Mesenchymal stem cell (in vitro differentiated cells and primary cell): Measurements from ENCODE around the gene ATP9A.

Experiments used
- DNase-seq: peaks from one replicate; pipeline ENCODE4 v3.0.0-alpha.2; 2013
- H2AFZ ChIP-seq: one replicate; pipeline ENCODE4 v1.6.1; 2013; ENCODE audit warnings: low read depth, mild to moderate bottlenecking, control low read depth, inconsistent platforms, low read length, moderate library complexity
- H2AK5ac ChIP-seq: 2 replicates; pipeline ENCODE4 v1.6.1; 2013; ENCODE audit warnings: low read length, moderate library complexity, mild to moderate bottlenecking, inconsistent platforms; ENCODE audit not compliant: severe bottlenecking
- H2BK120ac ChIP-seq: one replicate; pipeline ENCODE4 v1.6.1; 2013; ENCODE audit warnings: low read depth, mild to moderate bottlenecking, inconsistent platforms, low read length, moderate library complexity
- H2BK12ac ChIP-seq, 2 experiments: one replicate each; pipeline ENCODE4 v1.6.1; 2013; ENCODE audit warnings: inconsistent platforms in 2 of 2, low read length in 2 of 2, mild to moderate bottlenecking in 2 of 2, moderate library complexity in 2 of 2, control low read depth in 1 of 2
- H2BK15ac ChIP-seq: one replicate; pipeline ENCODE4 v1.6.1; 2013; ENCODE audit warnings: mild to moderate bottlenecking, low read depth, inconsistent platforms; ENCODE audit not compliant: poor library complexity, severe bottlenecking
- H2BK5ac ChIP-seq: 2 replicates; pipeline ENCODE4 v1.6.1; 2013; ENCODE audit warnings: low read depth, mild to moderate bottlenecking, low read length, control low read depth, inconsistent platforms; ENCODE audit not compliant: poor library complexity, severe bottlenecking
- H3K14ac ChIP-seq, 2 experiments: one replicate each; pipeline ENCODE4 v1.6.1; 2013; ENCODE audit warnings: inconsistent platforms in 2 of 2, low read length in 2 of 2, control low read depth in 1 of 2, mild to moderate bottlenecking in 1 of 2, moderate library complexity in 1 of 2
- H3K18ac ChIP-seq, 2 experiments: one replicate each; pipeline ENCODE4 v1.6.1; 2013; ENCODE audit warnings: inconsistent platforms in 2 of 2, low read length in 2 of 2, control low read depth in 1 of 2, low read depth in 1 of 2, mild to moderate bottlenecking in 1 of 2
- H3K23ac ChIP-seq, 2 experiments: one replicate each; pipeline ENCODE4 v1.6.1; 2013; ENCODE audit warnings: inconsistent platforms in 2 of 2, low read length in 2 of 2, mild to moderate bottlenecking in 2 of 2, moderate library complexity in 2 of 2, control low read depth in 1 of 2
- H3K27ac ChIP-seq: 2 replicates; pipeline ENCODE4 v1.5.1; 2013; ENCODE audit warnings: mild to moderate bottlenecking, moderate library complexity, low read length, control low read depth, inconsistent platforms; ENCODE audit not compliant: poor library complexity, severe bottlenecking
- H3K27me3 ChIP-seq, 2 experiments: 2 replicates each; pipeline versions ENCODE4 v1.6.1 to v1.7.0; 2013; ENCODE audit warnings: low read length in 2 of 2, mild to moderate bottlenecking in 2 of 2, moderate library complexity in 2 of 2, control low read depth in 1 of 2, inconsistent platforms in 1 of 2; ENCODE audit not compliant: control insufficient read depth in 1 of 2, insufficient read depth in 1 of 2
- H3K36me3 ChIP-seq, 2 experiments: 2 replicates each; pipeline versions ENCODE4 v1.6.1 to v1.7.0; 2013; ENCODE audit warnings: low read length in 2 of 2, control low read depth in 1 of 2, inconsistent platforms in 1 of 2, low read depth in 1 of 2, mild to moderate bottlenecking in 1 of 2; ENCODE audit not compliant: insufficient read depth in 2 of 2, control insufficient read depth in 1 of 2
- H3K4ac ChIP-seq, 2 experiments: one replicate each; pipeline ENCODE4 v1.6.1; 2013; ENCODE audit warnings: inconsistent platforms in 2 of 2, low read length in 2 of 2, mild to moderate bottlenecking in 2 of 2, moderate library complexity in 2 of 2, control low read depth in 1 of 2, low read depth in 1 of 2
- H3K4me1 ChIP-seq: 2 replicates; pipeline ENCODE4 v1.6.1; 2013; ENCODE audit warnings: low read depth, low read length, control low read depth; ENCODE audit not compliant: control insufficient read depth, insufficient read depth
- H3K4me2 ChIP-seq: 2 replicates; pipeline ENCODE4 v1.6.1; 2013; ENCODE audit warnings: low read length, mild to moderate bottlenecking, inconsistent platforms; ENCODE audit not compliant: poor library complexity, severe bottlenecking
- H3K4me3 ChIP-seq, 2 experiments: 2 replicates each; pipeline versions ENCODE4 v1.5.1 to v1.7.0; 2013; ENCODE audit warnings: low read length in 2 of 2, mild to moderate bottlenecking in 2 of 2, control low read depth in 1 of 2, low read depth in 1 of 2; ENCODE audit not compliant: insufficient read depth in 1 of 2
- H3K79me1 ChIP-seq: replicated peaks from 2 replicates; pipeline ENCODE4 v1.6.1; 2013; ENCODE audit warnings: mild to moderate bottlenecking, control low read depth, low read length, inconsistent platforms; ENCODE audit not compliant: poor library complexity, severe bottlenecking
- H3K9ac ChIP-seq: 2 replicates; pipeline ENCODE4 v1.7.0; 2013; ENCODE audit warnings: mild to moderate bottlenecking, low read length, moderate library complexity
- H3K9me3 ChIP-seq: 2 replicates; pipeline ENCODE4 v1.7.0; 2013; ENCODE audit warnings: mild to moderate bottlenecking, low read length; ENCODE audit not compliant: control insufficient read depth
- H4K8ac ChIP-seq: one replicate; pipeline ENCODE4 v1.6.1; 2013; ENCODE audit warnings: inconsistent platforms, mild to moderate bottlenecking, low read length, moderate library complexity
- H4K91ac ChIP-seq: one replicate; pipeline ENCODE4 v1.6.1; 2013; ENCODE audit warnings: mild to moderate bottlenecking, low read length, inconsistent platforms
- WGBS: methylation state at CpG from one replicate; pipeline ENCODE4 v1.1.7; 2013; ENCODE audit warnings: mixed read lengths; 5-methylcytosine and 5-hydroxymethylcytosine counted together

ATP9A gene

DNA sequence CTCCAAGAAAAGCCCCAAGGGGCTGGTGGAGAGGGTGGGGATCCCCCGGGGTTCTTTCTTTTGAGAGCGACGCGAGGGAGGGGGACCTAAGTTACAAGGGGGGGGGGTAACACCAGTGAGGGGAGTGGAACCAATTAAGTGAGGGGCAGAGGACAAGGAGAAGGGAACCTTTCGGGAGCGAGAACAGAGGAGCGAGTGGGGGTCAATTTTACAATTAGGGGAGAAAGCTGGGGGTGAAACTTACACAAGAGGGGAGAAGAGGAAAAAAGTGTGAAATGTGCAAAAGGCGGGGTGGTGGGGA is 33.6 kb upstream of the ATP9A start:
- under 1% methylated on average over 8 of the region's 8 CpGs for WGBS
- peak overlapping the region; percentile 8 to 93 for H3K18ac ChIP-seq
- no peak overlapping the region for H3K23ac ChIP-seq
- peak overlapping the region; percentile 64 for H4K8ac ChIP-seq
- H3K9me3 ChIP-seq = no peaks in the 10 kb centered on the region
- H3K4me3 ChIP-seq = peak overlapping the region in 1 of 2 experiments; percentile 82
- peak overlapping the region; percentile 80 for H3K9ac ChIP-seq
- H3K4me1 ChIP-seq = peaks cover 24% of the 10 kb centered on the region
- peak overlapping the region in 1 of 2 experiments; percentile 91 for H3K4ac ChIP-seq
- H2AK5ac ChIP-seq = no peak overlapping the region
- no peak overlapping the region for H3K27ac ChIP-seq
- peak overlapping the region; percentile 80 for H3K4me2 ChIP-seq
- no peaks in the 10 kb centered on the region for H3K36me3 ChIP-seq
- no peak overlapping the region for H3K14ac ChIP-seq
- peak overlapping the region; percentile 40 for H2BK15ac ChIP-seq
- no peak overlapping the region for H2BK5ac ChIP-seq
- peak overlapping the region; percentile 68 for H4K91ac ChIP-seq
- H3K79me1 ChIP-seq = no peaks in the 10 kb centered on the region
- H2AFZ ChIP-seq = peak overlapping the region; percentile 44
- H3K27me3 ChIP-seq = peaks cover 34 to 45% of the 10 kb centered on the region in 2 experiments
- peak; percentile 22 for DNase-seq
- no peak overlapping the region for H2BK12ac ChIP-seq
- H2BK120ac ChIP-seq = peak overlapping the region; percentile 95

DNA sequence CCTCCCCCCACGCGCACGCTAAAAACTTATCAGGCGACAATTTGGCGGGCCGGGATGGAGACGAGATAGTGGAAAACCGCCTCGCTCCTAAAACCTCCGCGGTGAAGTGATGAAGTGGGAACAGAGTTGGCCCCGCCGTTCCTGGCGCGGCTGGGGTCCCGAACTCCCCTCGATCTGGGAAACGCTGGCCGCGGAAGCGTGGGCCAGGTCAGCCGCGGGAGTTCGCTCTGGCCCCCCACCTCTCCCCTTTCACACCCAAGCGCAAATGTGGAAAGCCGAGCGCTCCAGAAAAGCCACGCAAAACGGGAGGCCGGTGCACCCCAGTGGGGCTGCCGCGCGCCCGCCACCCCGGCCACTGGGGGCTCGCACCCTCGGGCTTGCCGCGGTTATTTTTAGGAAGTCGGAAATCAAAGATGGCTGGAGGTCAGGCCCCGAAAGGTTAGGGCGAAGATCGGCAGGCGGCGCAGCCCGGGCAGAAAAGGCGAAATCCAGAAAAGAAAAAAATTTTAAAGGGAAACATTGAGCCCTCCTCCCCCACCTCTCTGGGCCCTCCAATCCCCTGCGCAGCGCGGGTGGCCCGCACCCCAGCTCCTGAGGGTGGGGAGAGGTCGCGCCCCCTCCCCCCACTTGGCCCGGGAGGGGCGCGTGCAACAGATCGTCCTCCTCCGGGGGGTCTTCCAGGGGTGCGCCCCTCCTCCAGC is 33.1 kb upstream of the ATP9A start:
- WGBS = under 1% methylated on average over 31 of the region's 59 CpGs
- no peaks in the 10 kb centered on the region for H3K36me3 ChIP-seq
- DNase-seq = peak; percentile 39
- peak overlapping the region in 1 of 2 experiments; percentile 57 for H3K23ac ChIP-seq
- peak overlapping the region; percentile 95 for H2BK120ac ChIP-seq
- H2BK5ac ChIP-seq = no peak overlapping the region
- peak overlapping the region; percentile 52 for H4K8ac ChIP-seq
- peak overlapping the region; percentile 80 for H3K9ac ChIP-seq
- H3K4ac ChIP-seq = peak overlapping the region; percentile 81 to 94
- no peaks in the 10 kb centered on the region for H3K9me3 ChIP-seq
- H2BK15ac ChIP-seq = peak overlapping the region; percentile 60
- H3K14ac ChIP-seq = peak overlapping the region; percentile 65 to 74
- no peak overlapping the region for H3K27ac ChIP-seq
- H2BK12ac ChIP-seq = peak overlapping the region; percentile 45 to 50
- H3K4me3 ChIP-seq = peak overlapping the region; percentile 60 to 82
- peak overlapping the region; percentile 81 for H2AFZ ChIP-seq
- no peaks in the 10 kb centered on the region for H3K79me1 ChIP-seq
- H4K91ac ChIP-seq = peak overlapping the region; percentile 90
- no peak overlapping the region for H2AK5ac ChIP-seq
- peak overlapping the region; percentile 80 for H3K4me2 ChIP-seq
- peak overlapping the region; percentile 93 to 95 for H3K18ac ChIP-seq
- peaks cover 34 to 45% of the 10 kb centered on the region in 2 experiments for H3K27me3 ChIP-seq
- H3K4me1 ChIP-seq = peaks cover 24% of the 10 kb centered on the region

DNA sequence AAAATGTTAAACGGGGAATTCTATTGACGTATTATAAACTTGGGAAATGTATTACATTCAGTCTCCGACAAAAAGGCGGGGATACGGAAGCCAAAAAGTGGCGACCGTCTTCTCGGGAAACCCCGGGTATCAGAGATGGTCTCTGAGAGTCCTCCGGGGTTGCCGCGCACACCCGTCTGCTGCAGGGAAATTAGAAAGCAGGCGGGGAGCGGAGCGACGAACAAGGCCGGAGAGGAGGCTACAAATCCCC is 32.6 kb upstream of the ATP9A start:
- Histone ChIP-seq H3K4ac (peak overlapping the region; percentile 13 to 94), H3K4me2 (peak overlapping the region; percentile 80), H3K36me3 (no peaks in the 10 kb centered on the region), H2BK120ac (peak overlapping the region; percentile 95), H3K23ac (peak overlapping the region in 1 of 2 experiments; percentile 57), H2AK5ac (no peak overlapping the region), H2BK12ac (peak overlapping the region in 1 of 2 experiments; percentile 50), H3K9ac (peak overlapping the region; percentile 80), H3K4me1 (peaks cover 24% of the 10 kb centered on the region), H3K18ac (peak overlapping the region; percentile 82 to 95), H4K91ac (peak overlapping the region; percentile 90), H3K9me3 (no peaks in the 10 kb centered on the region), H3K4me3 (peak overlapping the region; percentile 60 to 82), H3K79me1 (no peaks in the 10 kb centered on the region), H3K14ac (peak overlapping the region; percentile 28 to 74), H2BK5ac (no peak overlapping the region), H2BK15ac (no peak overlapping the region), H2AFZ (peak overlapping the region; percentile 81), H3K27me3 (peaks cover 34 to 45% of the 10 kb centered on the region in 2 experiments), H3K27ac (no peak overlapping the region), H4K8ac (peak overlapping the region; percentile 52)
- WGBS = 0% methylated on average over 12 of the region's 18 CpGs
- DNase-seq = peak; percentile 54

DNA sequence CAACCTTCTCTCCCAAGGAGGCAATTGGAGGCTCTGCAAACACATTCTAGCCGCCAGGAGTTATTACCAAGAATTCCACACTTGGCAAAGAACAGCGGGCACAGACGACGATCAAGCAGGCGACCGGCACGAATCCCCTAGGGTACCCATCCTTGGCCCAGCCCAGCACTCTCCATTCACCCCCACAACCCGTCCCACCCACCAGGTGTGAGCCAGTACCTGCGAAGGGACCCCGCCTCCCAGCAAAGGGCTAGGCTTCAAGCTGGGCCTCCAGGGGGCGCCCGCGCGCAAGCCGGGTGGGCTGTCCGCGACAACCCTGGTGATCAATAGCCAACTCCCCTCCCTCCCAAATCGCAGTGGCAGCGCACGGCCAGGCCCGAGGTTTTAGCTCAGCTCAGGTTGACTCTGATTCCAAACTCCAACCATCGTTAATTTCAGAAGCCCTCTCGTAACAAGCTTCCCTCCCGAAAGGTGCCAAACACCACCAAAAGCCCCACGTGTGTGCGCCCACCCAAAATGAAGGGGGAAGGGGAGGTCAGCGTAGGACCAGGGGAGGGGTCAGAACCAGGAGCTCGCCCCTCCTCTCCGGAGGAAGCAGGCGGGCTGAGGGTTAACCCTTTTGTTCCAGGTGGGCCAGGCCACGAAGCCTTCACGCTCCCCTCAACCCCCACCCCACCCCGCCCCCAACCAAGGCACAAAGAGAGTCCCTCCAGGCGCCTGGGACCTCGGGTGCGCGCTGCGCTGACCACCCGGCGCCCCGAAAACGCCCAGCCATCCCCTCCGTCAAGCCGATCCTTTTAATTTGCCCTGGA is 32.1 kb upstream of the ATP9A start:
- Histone ChIP-seq H4K91ac (no peak overlapping the region), H3K4me2 (peak overlapping the region; percentile 80), H3K9me3 (no peaks in the 10 kb centered on the region), H3K79me1 (no peaks in the 10 kb centered on the region), H2BK15ac (no peak overlapping the region), H3K9ac (peak overlapping the region; percentile 80), H3K4ac (peak overlapping the region in 1 of 2 experiments; percentile 15), H4K8ac (peak overlapping the region; percentile 16), H2BK12ac (peak overlapping the region in 1 of 2 experiments; percentile 57), H2AFZ (peak overlapping the region; percentile 73), H3K18ac (peak overlapping the region; percentile 95 to 96), H3K36me3 (no peaks in the 10 kb centered on the region), H2BK120ac (no peak overlapping the region), H3K23ac (no peak overlapping the region), H2AK5ac (no peak overlapping the region), H3K14ac (no peak overlapping the region), H3K4me3 (peak overlapping the region; percentile 43 to 82), H2BK5ac (no peak overlapping the region), H3K27me3 (peaks cover 34 to 45% of the 10 kb centered on the region in 2 experiments), H3K4me1 (peaks cover 24% of the 10 kb centered on the region), H3K27ac (no peak overlapping the region)
- under 1% methylated on average over 26 of the region's 44 CpGs for WGBS
- DNase-seq = peak; percentile 61
